Measurements from ENCODE around the gene STYXL2. TPM values are rescaled to one million over a fixed set of nuclear protein-coding genes. Genes with fewer than 3 reads are reported as not detected.

Gene STYXL2
- total RNA-seq, 2 donors from 2014 or later: 5.8 to 21.9 TPM

GRCh38 chr1:167105271-167106118, 11.6 kb downstream of the STYXL2 start:
- TF ChIP-seq CTCF (IDR thresholded peaks at IDR 0.05): no peak
- no peaks in the 10 kb centered on the region for H3K4me1 ChIP-seq (ENCODE audit: control insufficient read depth in 1 of 2, low read depth in 2 of 2)
- peaks cover 9% of the 10 kb centered on the region for H3K36me3 ChIP-seq
- no peaks in the 10 kb centered on the region for H3K9me3 ChIP-seq
- no peak overlapping the region for H3K4me3 ChIP-seq
- H3K27me3 ChIP-seq (replicated peaks; ENCODE audit: insufficient read depth): no peaks in the 10 kb centered on the region
- DNase-seq (ENCODE audit: low spot score) (no peak), ATAC-seq (ENCODE audit: insufficient number of reproducible peaks, low FRiP score, low read depth) (no peak)
- H3K27ac ChIP-seq: no peak overlapping the region

GRCh38 chr1:167106119-167106461, 12.2 kb downstream of the STYXL2 start:
- peaks cover 9% of the 10 kb centered on the region for H3K36me3 ChIP-seq
- H3K4me3 ChIP-seq: no peak overlapping the region
- no peak overlapping the region for H3K27ac ChIP-seq
- H3K4me1 ChIP-seq (ENCODE audit: control insufficient read depth in 1 of 2, low read depth in 2 of 2): no peaks in the 10 kb centered on the region
- ATAC-seq (ENCODE audit: insufficient number of reproducible peaks, low FRiP score, low read depth) (no peak), DNase-seq (ENCODE audit: low spot score) (no peak)
- H3K9me3 ChIP-seq: no peaks in the 10 kb centered on the region
- H3K27me3 ChIP-seq (replicated peaks; ENCODE audit: insufficient read depth): no peaks in the 10 kb centered on the region
- TF ChIP-seq CTCF (IDR thresholded peaks at IDR 0.05): no peak

- no peak for TF ChIP-seq CTCF (IDR thresholded peaks at IDR 0.05)
- no peaks in the 10 kb centered on the region for H3K27me3 ChIP-seq (replicated peaks; ENCODE audit: insufficient read depth)
- H3K36me3 ChIP-seq: peaks cover 9% of the 10 kb centered on the region
- DNase-seq (ENCODE audit: low spot score) (no peak), ATAC-seq (ENCODE audit: insufficient number of reproducible peaks, low FRiP score, low read depth) (no peak)
- no peaks in the 10 kb centered on the region for H3K4me1 ChIP-seq (ENCODE audit: control insufficient read depth in 1 of 2, low read depth in 2 of 2)
- H3K27ac ChIP-seq: no peak overlapping the region
- no peaks in the 10 kb centered on the region for H3K9me3 ChIP-seq
- H3K4me3 ChIP-seq: no peak overlapping the region
Observed at GRCh38 chr1:167107456-167107855, 13.6 kb downstream of the STYXL2 start.

- ATAC-seq (ENCODE audit: insufficient number of reproducible peaks, low FRiP score, low read depth) (no peak), DNase-seq (ENCODE audit: low spot score) (no peak)
- H3K36me3 ChIP-seq: peaks cover 15% of the 10 kb centered on the region
- no peaks in the 10 kb centered on the region for H3K4me1 ChIP-seq (ENCODE audit: control insufficient read depth in 1 of 2, low read depth in 2 of 2)
- H3K4me3 ChIP-seq: no peak overlapping the region
- TF ChIP-seq CTCF (IDR thresholded peaks at IDR 0.05): no peak
- H3K9me3 ChIP-seq: no peaks in the 10 kb centered on the region
- H3K27me3 ChIP-seq (replicated peaks; ENCODE audit: insufficient read depth): no peaks in the 10 kb centered on the region
- H3K27ac ChIP-seq: no peak overlapping the region
Observed at GRCh38 chr1:167109125-167109524, 15.2 kb downstream of the STYXL2 start.

- H3K27ac ChIP-seq: no peak overlapping the region
- no peaks in the 10 kb centered on the region for H3K9me3 ChIP-seq
- H3K4me1 ChIP-seq (ENCODE audit: control insufficient read depth in 1 of 2, low read depth in 2 of 2): no peaks in the 10 kb centered on the region
- TF ChIP-seq CTCF (IDR thresholded peaks at IDR 0.05): no peak
- H3K36me3 ChIP-seq: peaks cover 18% of the 10 kb centered on the region
- no peak overlapping the region for H3K4me3 ChIP-seq
- no peaks in the 10 kb centered on the region for H3K27me3 ChIP-seq (replicated peaks; ENCODE audit: insufficient read depth)
- DNase-seq (ENCODE audit: low spot score) (no peak), ATAC-seq (ENCODE audit: insufficient number of reproducible peaks, low FRiP score, low read depth) (no peak)
Observed at GRCh38 chr1:167110586-167110985, 16.7 kb downstream of the STYXL2 start.

All from thoracic aorta (tissue), 2 donors.